ENCODE measurements around the gene DCX.
"Not testable (repeated sequence)": the region's sequence is repeated elsewhere in the genome, so short reads cannot be mapped to it uniquely, and the experiment has no call there.

DCX gene

DNA sequence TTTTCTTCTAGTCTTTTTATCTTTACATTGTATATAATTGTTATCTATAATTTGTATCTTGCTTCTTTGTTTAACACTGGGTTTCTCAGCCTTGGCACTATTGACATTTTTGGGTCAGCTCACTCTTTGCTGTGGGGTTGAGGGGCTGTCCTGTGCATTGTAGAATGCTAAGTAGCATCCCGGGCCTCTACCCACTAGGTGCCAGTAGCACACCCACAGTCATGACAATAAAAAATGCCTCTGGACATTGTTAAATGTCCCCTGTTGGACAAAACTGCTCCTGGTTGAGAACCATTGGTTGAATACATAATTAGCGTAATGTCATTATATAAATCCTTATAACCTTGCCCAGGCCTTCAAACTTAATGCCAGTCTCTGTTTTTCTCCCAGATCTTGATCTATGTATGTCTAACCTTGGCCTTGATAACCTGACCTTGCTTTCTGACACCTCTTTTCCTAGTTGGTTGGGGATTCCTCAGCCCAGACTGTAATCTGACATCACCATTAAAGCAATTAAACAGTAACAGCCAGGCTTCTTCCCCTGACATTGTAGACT, 46.1 kb downstream of the DCX start:
- no peak for DNase-seq

DNA sequence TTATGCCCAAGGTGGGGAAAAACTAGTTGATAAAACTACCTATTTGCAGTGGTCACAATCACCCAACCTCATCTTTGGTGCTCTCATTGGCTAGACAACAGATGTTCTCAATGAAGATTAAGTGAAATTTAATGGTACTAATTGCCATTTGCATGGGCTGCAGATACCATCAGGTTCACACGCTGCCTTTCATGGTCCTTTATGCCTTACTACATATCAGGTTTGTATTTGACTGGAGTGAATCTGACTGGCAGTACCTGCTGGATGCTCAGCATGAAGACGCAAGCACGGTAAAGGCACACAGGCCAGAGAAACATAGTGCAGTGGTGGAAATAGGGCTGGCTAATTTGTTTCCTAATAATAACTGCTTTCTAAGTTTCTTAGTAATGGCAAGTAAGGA, 48.3 kb downstream of the DCX start:
- DNase-seq = no peak

DNA sequence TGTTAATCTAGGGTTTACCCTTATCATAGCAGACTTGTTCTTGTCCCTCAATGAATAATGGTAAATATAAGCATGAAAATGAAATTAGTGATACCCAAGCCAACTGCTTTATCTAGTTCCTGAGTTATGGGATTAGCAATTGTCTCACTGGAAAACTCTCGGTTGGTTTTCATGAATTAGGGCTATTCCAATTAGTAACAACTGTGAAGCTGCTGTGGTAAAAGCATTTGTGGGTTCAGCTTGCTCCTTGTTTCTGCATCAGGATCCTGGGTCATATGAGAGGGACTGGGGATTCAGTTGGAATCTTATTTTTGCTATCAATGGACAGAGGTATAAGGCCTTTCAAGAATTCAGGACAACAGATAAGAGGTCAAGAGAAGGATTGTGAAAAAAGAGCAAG, 50.2 kb downstream of the DCX start:
- no peak for DNase-seq

DNA sequence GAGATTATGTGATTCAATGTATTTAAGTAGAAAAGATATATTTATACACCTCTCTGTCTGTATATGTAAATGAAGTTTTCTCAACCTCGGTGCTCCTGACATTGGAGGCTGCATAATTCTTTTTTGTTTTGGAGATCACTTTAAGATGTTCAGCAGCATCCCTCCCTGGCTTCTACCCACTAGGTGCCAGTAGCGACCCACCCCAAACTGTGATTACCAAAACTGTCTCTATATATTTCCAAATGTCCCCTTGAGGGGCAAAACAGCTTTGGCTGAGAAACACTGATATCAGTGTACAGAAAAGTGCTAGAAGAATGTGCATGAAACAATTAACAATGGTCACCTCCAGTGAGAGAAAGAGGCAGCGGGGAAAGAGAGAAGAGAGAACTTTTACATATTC, 51.2 kb downstream of the DCX start:
- DNase-seq = no peak

DNA sequence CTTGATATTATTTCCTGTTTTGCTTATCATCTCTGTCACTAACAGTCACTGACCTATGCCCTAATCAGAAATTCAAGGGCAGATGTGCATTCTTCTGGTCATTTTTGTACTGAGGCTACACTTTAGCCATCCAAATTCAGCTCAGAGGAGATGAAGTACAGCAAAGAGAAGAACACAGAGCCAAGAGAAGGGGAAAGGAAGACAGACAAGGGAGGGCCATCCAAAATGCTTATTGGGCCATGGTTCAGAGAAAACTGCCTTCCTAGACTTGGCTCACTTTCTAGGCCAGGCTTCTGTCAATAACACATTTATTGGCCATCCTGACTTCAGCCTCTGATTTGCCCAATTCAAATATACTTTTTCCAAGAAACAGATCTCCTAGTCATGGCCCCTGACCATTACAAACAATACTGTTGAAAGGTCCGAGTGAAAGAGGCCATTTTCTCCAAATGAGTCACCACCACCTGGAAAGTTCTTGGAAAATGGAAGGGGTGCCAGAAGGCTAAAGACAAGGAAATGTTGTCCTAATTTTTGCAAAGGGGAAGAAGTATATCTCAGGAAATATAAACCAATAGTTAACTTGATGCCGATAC, 56.4 kb downstream of the DCX start:
- DNase-seq = no peak

DNA sequence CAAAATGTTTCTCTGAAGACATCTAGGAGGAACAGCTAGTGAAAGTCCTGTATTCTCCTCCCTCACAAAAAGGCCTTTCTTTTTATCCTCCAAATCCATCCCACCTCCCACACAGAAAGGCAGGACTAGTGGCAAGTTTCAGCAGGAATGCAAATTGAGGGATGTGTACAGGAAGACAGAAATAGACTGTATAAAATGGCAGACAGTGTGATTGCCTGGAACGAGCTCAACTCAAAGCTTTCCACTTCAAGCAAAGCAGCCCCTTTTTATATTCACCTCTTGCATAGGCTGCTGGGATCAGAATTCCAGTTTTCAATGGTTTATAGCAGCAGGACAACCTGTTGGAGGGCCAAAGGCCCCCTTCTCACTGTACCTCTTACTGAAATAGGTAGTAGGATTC, 57.5 kb downstream of the DCX start:
- no peak for DNase-seq

DNA sequence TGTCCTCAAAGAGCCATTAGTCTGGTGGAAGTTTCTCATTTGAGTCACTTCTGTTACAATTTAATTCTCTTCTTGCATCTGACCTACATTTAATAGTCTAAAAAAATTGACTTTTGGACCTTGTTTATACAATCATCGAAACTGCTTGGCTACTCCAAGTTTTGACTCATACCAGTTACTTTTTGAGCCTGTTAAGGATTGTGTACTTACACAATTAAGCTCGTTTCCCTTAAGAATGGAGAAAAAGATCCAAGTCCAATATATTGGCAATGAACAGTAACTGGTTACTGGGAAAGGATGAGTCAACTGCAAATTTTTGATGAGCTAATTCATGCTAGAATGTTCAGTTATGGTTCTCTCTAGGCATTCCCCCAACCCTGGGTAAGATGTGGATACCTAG, 58.2 kb downstream of the DCX start:
- DNase-seq = no peak

DNA sequence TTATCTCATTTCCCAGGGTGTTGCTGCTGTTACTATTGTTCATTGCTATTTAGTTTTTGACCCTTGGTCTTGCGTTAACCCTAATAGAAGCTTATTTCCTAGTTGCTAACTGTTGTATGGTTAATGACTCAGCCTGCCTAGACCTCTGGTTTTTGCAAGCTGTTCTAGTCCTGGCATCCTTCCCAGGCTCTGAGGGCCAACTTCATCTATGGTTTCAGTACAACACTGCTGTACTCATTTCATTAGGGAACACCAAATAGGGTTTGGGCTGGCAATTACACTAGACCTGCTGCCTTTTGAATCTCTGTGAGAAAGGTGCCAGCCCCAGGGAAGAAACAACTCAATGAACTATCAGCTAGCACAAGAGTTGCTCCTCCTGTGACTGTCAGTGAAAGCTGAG, 59.6 kb downstream of the DCX start:
- no peak for DNase-seq

DNA sequence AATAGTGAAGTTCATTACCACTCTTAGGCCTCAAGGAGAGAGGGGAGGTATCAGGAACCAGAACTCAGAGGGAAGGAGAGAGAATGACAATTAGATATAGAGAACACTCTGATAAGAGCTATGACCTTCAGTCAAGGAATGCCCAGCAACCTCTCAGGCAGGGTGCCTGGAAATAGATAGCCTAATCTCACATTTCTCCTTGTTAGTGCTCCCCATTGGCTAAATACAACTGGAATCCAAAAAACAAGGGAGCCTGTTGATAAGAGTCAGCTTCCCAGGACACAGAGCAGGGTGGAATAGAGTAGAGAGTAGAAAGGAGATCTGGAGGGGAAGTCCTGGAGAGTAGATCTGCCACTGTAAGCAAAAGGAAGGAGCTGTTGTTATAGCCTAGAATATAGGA, 62.1 kb downstream of the DCX start:
- DNase-seq = no peak

DNA sequence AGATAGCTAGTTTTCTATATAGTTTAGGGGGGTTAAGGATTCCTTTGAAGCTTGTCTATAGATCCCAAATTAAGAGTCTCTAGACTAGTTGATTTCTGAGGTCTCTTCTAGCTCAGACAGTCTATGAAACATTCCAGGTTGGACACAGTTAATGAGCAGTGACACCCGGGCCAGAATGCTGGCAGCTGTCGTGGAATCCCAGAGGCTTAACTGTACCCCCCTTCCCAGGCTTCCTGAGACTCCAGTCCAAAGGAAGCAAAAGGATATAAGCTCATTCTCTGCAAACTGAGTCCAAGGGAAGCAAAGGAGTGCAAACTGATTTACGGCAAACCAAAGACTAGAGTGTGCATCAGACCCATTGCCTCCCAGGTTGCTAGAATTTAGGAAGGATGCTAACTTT, 62.9 kb downstream of the DCX start:
- no peak for DNase-seq

DNA sequence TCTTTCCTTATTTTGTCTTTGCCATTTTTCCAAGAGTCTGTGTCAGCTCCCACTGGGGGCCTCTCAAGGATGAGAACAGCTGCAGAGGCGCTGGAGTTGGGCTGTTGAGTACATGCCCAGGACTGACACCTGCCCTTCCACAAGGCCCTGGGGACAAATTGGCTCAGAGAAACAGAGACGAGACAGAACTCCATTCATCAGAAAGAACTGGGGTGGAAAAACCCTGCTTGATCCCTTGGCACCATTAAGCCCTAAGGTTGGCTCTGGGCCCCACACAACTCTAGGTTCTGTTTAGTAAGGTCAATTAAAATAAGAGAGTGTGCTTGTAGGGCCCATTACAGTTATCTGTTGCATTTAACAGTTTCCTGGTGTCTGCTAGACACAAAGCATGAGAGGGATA, 63.6 kb downstream of the DCX start:
- DNase-seq = no peak

DNA sequence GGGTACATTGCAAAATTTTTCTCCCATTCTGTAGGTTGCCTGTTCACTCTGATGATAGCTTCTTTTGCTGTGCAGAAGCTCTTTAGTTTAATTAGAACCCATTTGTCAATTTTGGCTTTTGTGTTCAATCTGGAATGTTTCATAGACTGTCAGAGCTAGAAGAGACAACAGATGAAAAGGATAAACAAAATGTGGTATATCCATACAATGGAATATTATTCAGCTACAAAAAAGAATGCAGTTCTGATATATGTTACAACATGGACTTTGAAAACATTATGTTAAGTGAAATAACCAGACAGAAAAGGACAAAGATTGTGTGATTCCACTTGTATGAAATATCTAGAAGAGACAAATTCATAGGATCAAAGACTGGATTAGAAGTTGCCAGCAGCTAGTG, 65.8 kb downstream of the DCX start:
- not testable (repeated sequence) for DNase-seq

DNA sequence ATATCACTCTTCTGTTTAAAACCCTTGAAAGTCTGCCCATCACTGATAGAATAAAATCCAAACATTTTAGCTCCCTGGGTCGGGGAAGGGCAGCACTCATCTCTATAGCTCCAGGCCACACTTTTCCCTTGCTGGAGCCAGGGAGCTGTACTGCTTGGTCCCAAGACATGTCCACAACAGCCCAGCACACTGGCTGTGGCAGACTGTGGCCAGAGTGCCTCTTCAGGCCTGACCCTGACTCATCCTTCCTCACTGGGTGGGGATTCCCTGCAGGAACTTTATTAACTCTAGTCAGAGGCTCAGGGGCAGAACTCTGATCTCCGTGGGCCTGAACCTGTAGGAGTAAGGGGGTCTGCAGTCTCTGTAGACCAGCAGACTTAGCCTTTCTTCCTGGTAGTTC, 71.9 kb downstream of the DCX start:
- DNase-seq = no peak

DNA sequence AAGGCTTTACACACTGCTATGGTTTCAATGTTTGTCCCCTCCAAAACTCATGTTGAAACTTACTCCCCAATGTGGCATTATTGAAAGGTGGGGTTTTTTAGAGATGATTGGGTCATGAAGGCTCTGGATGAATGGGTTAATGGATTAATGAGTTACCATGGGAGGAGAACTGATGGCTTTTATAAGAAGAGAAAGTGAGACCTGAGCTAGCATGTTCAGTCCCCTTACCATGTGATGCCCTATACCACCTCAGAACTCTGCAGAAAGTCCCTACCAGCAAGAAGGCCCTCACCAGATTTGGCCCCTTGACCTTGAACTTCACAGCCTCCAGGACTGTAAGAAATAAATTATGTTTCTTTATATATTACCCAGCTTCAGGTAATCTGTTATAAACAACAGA, 72.8 kb downstream of the DCX start:
- DNase-seq = no peak

DNA sequence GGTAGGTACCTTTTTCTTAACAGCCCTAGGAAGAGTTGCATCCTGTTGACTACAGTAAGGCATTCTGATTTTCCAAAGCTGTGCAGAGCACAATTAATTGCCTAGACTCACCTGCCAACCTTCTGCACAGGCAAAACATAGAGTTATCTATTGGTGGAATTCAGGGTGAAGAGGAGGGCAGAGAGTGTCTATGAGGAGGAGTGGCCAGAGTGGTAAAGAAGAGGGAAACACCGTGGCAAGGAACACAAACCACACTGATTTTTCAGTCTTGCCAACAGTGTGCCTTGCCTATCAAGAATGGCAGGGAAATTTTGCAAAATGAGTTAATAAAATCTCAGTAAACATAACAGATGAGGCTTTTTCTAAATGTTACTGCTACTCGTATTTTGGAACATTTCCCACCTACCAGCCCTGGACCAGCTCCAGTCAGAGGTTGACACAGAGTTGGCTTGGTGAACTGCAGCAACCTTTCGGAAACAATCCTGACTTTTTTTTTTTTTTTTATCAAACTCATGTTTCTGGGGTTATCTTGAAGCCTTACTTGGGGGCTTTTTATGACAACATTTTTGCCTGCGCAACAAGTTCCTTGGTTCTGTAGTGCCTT, 73.8 kb downstream of the DCX start:
- no peak for DNase-seq

DNA sequence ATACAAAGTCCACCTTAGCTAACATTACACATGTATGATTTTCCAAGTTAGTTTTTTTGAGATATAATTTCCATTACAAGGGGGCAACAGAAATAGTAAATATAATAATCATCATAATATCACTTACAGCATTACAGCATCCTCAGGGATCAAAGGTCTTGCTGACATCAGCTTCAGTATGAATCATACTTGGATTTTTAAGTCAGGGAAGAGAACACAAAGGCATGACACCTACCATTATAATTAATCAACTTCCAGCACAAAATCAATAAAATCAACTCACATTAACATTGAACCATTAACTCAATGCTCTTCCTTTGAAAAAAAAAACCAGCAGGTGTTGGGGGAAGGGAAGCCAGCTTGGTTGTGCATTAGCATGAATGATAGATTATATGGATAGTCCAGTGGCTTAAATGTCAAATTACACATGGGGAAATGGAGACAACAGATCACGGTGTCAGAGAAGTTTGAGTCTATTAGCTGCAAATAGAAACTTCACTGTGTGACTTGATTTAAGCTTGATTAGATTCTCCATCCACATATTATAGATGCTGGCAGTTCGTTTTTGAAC, 74.8 kb downstream of the DCX start:
- DNase-seq = no peak

DNA sequence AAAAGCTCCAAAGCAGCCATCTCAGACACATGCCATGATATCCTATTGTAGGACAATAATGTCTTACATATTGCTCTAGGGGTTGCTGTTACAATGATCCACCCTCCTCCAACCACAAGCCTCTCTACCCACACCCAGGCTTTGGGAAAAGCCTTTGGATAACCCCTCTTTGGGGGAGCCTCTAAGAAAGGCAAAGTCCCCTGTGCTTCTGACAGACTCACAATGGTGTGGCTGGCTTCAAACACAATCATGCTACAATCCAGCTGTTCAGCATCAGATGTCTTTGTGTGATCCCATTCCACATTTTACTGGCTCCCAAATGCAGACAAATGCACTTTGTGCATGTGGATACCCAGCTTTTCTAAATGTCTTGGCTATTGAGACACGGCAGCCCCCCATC, 75.9 kb downstream of the DCX start:
- no peak for DNase-seq

DNA sequence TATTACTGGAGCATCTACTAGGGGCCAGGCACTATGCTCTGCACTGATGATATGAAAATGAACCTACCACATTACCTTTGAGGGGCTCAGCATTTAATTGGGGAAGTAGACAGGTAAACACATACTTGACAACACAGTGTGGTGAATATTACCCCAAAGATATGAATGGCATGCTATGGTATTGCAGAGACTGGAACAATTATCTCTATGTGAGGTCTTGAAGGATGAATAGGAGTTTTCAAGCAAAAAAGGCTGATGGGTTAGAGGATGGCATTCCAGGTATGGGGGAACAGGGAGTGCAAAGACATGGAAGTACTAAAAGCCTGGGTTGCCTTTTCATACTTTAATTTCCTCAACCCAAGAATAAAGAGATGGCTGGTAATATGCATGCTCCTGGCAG, 82.6 kb downstream of the DCX start:
- DNase-seq = no peak

DNA sequence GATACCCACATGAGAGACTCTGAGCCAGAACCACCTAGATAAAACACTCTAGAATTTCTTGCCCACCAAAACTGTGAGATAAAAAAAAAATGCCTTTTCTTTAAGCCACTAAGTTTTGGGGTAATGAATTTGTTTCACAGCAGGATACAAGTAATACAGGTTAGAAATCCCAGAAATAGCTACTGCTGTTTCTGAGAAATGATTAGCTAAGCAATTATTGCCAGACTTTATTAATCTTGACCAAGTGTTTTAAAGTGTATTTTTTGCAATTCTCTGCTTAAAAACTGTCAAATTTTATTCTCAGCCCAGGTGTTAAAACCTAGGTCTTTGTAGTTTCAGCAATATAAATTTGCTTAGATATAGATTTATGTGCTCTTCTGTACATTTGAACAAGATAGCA, 83.1 kb downstream of the DCX start:
- no peak for DNase-seq

DNA sequence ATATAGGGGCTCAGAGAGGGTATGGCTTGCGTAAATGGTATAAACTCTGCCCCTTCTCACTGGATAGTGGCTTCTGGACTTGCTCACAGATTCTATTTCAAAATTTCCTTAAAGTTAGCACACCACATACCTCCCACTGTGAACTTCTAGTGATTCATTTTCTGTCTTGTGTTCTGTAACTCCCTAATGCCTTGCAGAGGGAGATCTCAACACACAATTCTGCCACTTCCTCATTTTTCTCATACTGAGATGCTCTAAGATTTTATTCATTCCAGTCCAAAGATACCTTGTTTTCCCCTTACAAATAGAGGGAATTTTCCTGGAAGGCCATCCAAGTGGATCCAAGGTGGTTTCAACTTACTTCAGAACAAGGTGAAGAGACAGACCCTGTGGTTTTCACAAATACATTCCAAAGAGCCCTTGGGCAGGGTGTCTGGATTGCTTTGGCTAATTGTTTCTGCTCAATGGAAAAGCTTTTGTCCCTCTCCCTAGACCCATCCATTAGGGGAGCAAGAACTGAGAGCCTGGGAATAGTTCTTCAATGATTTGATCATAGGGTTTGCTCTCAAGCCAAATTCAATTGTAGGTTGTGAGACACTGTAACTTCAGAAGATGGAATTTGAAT, 89.6 kb downstream of the DCX start:
- no peak for DNase-seq

DNA sequence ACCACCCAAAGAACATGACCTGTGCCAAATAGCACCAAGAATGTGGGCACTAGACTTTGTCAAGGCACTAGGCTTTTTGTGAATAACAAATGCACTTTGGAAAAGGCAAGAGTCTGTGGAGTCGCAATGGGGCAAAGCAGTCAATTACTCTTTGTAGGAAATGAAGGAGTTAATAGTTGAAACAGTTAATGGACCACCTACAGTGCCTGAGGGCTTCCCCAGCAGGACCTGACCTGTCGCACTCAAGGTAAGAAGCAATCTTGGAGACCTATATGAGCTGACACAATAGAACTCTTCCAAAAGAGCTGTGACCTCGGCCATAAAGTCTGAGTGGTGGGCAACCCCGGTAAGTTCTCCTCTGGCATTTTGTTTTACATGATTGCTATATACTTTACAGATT, 92.5 kb downstream of the DCX start:
- no peak for DNase-seq

DNA sequence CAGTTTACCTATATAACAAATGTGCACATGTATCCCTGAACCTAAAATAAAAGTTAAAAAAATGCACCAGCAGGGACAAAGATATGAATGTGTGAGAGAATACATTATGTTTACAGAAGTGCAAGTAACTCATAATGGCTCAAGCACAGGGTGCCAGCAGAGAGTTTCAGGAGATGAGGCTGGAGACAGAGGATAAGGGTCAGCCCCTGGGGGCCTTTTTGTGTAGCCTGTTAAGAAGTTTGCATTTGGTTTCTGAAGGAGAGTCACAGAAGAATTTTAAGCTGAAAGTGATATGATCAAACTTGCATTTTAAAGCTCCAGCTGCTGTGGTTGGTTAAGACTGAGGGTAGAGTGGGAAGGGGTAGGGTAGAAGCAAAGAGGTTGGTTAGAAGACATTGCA, 93.1 kb downstream of the DCX start:
- DNase-seq = no peak

DNA sequence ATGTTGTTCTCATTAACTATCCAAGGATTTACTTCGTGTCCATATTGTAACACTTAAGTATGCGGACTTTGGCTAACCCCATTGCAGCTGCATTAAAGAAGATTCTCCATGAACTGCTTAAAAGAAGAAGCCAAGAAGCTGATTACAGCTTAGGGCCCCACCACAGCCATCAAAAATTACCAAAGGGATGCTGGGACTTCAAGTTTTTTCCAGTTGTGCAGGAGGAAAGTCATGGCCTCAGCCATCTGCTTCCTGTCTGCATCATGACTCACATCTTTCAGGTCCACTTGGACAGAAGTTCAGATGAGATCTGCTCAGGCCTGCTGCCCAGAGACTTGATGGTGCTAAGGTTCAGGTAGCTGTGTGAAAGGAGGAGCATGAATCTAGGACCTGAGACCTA, 102.9 kb downstream of the DCX start:
- DNase-seq = no peak

DNA sequence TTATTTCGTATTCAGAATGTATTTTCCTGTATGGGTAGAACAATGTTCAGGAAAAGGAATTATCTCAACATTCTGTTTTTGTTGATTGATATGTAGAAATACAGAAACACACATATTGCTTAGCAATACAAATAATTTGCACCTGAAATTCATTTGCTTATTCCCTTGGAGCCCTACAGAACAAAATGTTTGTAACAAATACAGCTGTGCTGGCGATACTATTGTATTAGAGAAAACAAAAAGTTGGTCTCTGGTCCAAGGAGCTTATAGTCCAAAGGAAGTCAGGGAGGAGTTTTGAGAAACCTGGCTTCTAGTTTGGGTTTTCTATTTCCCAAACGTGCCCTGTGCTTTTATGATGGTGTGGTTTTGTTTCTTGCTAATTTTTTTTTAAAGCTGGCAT, 104.0 kb downstream of the DCX start:
- DNase-seq = no peak
